GM12878 (cell line): Measurements from ENCODE around the gene GYG1. TPM values are rescaled to one million over a fixed set of nuclear protein-coding genes. Genes with fewer than 3 reads are reported as not detected.

Experiments used
- ATAC-seq: fragments of 200-7000 bp; cut with Tn5 transposase; 3 replicates; pipeline ENCODE4 v1.9.1; 2020; ENCODE audit warnings: mild to moderate bottlenecking, moderate library complexity
- BruUV-seq: library from RNA; stranded (reverse); fragments of 400-500 nt; replicated peaks from 2 replicates; lab custom pipeline; 2021; lab: Mats Ljungman, UMichigan
- CTCF ChIA-PET: fragments of 300-600 bp; sonication (Branson Sonifier 250); formaldehyde crosslinking; extraction: SDS; loops from one replicate; lab custom pipeline; 2021; ENCODE audit warnings: inconsistent platforms; lab: Yijun Ruan, JAX
- POLR2A ChIA-PET: fragments of 350-600 bp; formaldehyde crosslinking; extraction: SDS; loops from one replicate; lab custom pipeline; 2021; ENCODE audit warnings: inconsistent platforms; lab: Charles Lee
- RAD21 ChIA-PET: fragments of 300-600 bp; sonication (Branson Sonifier 250); formaldehyde crosslinking; loops from one replicate; lab custom pipeline; 2023; ENCODE audit warnings: antibody characterized with exemption; ENCODE audit not compliant: unreplicated experiment; lab: Charles Lee
- SMC1A ChIA-PET: fragments of 300-600 bp; sonication (Branson Sonifier 250); formaldehyde crosslinking; loops from one replicate; lab custom pipeline; 2023; ENCODE audit not compliant: unreplicated experiment, uncharacterized antibody; lab: Charles Lee
- DNase-seq: peaks from one replicate; pipeline ENCODE4 v3.0.0-alpha.2; 2011; ENCODE audit warnings: low read depth, low spot score
- FAIRE-seq: peaks from 3 replicates; lab custom pipeline; 2011; peaks lifted over from hg19 to GRCh38; lab: Jason Lieb, UNC
- H2AFZ ChIP-seq: 2 replicates; pipeline ENCODE4 v1.6.0; 2011; ENCODE audit warnings: low read depth, low read length, control low read depth; ENCODE audit not compliant: control insufficient read depth
- H3K27ac ChIP-seq: 2 replicates; pipeline ENCODE4 v1.5.1; 2011; ENCODE audit warnings: control low read depth; ENCODE audit not compliant: control insufficient read depth, insufficient read depth
- H3K27me3 ChIP-seq, 2 experiments: replicated peaks in 1 of 2; 2 replicates each; pipeline versions ENCODE4 v1.6.0 to v1.6.1; 2011; ENCODE audit warnings: low read length in 1 of 2; ENCODE audit not compliant: control insufficient read depth in 2 of 2, insufficient read depth in 2 of 2
- H3K36me3 ChIP-seq, 2 experiments: 2 replicates each; pipeline ENCODE4 v1.5.1; 2011; ENCODE audit warnings: low read length in 1 of 2; ENCODE audit not compliant: control insufficient read depth in 2 of 2, insufficient read depth in 2 of 2
- H3K4me1 ChIP-seq: 2 replicates; pipeline ENCODE4 v1.6.1; 2011; ENCODE audit warnings: mild to moderate bottlenecking, low read length, moderate library complexity, mixed read lengths; ENCODE audit not compliant: control insufficient read depth, insufficient read depth
- H3K4me2 ChIP-seq: 2 replicates; pipeline ENCODE4 v1.6.0; 2011; ENCODE audit warnings: control low read depth; ENCODE audit not compliant: control insufficient read depth, insufficient read depth
- H3K4me3 ChIP-seq: fragments of 200-600 bp; sonication (generic); 2 replicates; pipeline ENCODE4 v1.5.1; 2016
- H3K79me2 ChIP-seq: 2 replicates; pipeline ENCODE4 v1.6.0; 2011; ENCODE audit warnings: low read length; ENCODE audit not compliant: control insufficient read depth, insufficient read depth
- H3K9ac ChIP-seq: 2 replicates; pipeline ENCODE4 v1.8.0; 2011; ENCODE audit warnings: low read length, control low read depth, mixed read lengths; ENCODE audit not compliant: control insufficient read depth, insufficient read depth
- H3K9me3 ChIP-seq: replicated peaks from 3 replicates; pipeline ENCODE4 v1.5.1; 2011; ENCODE audit warnings: mild to moderate bottlenecking, low read length; ENCODE audit not compliant: control insufficient read depth, insufficient read depth
- H4K20me1 ChIP-seq: 2 replicates; pipeline ENCODE4 v1.6.0; 2011; ENCODE audit not compliant: control insufficient read depth, insufficient read depth
- BMI1 ChIP-seq: fragments of 450-650 bp; IDR thresholded peaks from 2 replicates; pipeline ENCODE4 v1.6.1; 2016; ENCODE audit warnings: mild to moderate bottlenecking, moderate library complexity, borderline replicate concordance
- EED ChIP-seq: sonication (generic); IDR thresholded peaks from 2 replicates; pipeline ENCODE4 v1.6.1; 2016; ENCODE audit warnings: antibody characterized with exemption, low read depth
- ESRRA ChIP-seq: IDR thresholded peaks from 2 replicates; pipeline ENCODE4 v1.6.1; 2012; ENCODE audit warnings: mild to moderate bottlenecking, low read length, improper control_type of control experiment
- HDGF ChIP-seq: fragments of 450-650 bp; IDR thresholded peaks from 2 replicates; pipeline ENCODE4 v1.6.1; 2016; ENCODE audit warnings: antibody characterized with exemption
- IKZF1 ChIP-seq: fragments of 450-650 bp; conservative IDR thresholded peaks from 2 replicates; pipeline ENCODE4 v1.6.1; 2017; ENCODE audit warnings: antibody characterized with exemption, mild to moderate bottlenecking
- IRF3 ChIP-seq: fragments of 450-650 bp; IDR thresholded peaks from 2 replicates; pipeline ENCODE4 v1.6.1; 2014; ENCODE audit warnings: mild to moderate bottlenecking
- MEF2A ChIP-seq: IDR thresholded peaks from 2 replicates; pipeline ENCODE4 v1.6.1; 2011; ENCODE audit warnings: low read depth, mild to moderate bottlenecking, low read length, moderate library complexity; ENCODE audit not compliant: insufficient read depth
- MXI1 ChIP-seq: fragments of 150-350 bp; IDR thresholded peaks from 2 replicates; pipeline ENCODE4 v1.6.1; 2011; ENCODE audit warnings: low read depth, mild to moderate bottlenecking, inconsistent platforms, low read length, improper control_type of control experiment
- NFIC ChIP-seq: IDR thresholded peaks from 2 replicates; pipeline ENCODE4 v1.6.1; 2012; ENCODE audit warnings: low read depth, mild to moderate bottlenecking, inconsistent platforms, low read length, moderate library complexity
- NFYA ChIP-seq: IDR thresholded peaks from 2 replicates; pipeline ENCODE4 v1.6.1; 2011; ENCODE audit warnings: low read depth, mild to moderate bottlenecking, low read length, improper control_type of control experiment, borderline replicate concordance
- SP1 ChIP-seq: IDR thresholded peaks from one replicate; pipeline ENCODE4 v1.6.1; 2011; ENCODE audit warnings: low read depth, low read length
- SREBF2 ChIP-seq: IDR thresholded peaks from 2 replicates; pipeline ENCODE4 v1.6.1; 2012; ENCODE audit warnings: mild to moderate bottlenecking, low read length
- TCF3 ChIP-seq: IDR thresholded peaks from 2 replicates; pipeline ENCODE4 v1.6.1; 2012; ENCODE audit warnings: low read depth, mild to moderate bottlenecking, low read length, borderline replicate concordance; ENCODE audit not compliant: insufficient read depth
- USF1 ChIP-seq: IDR thresholded peaks from 2 replicates; pipeline ENCODE4 v1.6.1; 2011; ENCODE audit warnings: borderline replicate concordance, low read depth, mild to moderate bottlenecking, moderate library complexity, mixed read lengths, low read length; ENCODE audit not compliant: insufficient read depth; ENCODE audit errors: extremely low read length
- WRNIP1 ChIP-seq: IDR thresholded peaks from 2 replicates; pipeline ENCODE4 v1.6.1; 2011; ENCODE audit warnings: low read depth, low read length, improper control_type of control experiment, borderline replicate concordance
- WGBS: methylation state at CpG from one replicate; pipeline ENCODE4 v1.1.6; 2016; ENCODE audit warnings: low lambda C conversion rate; ENCODE audit not compliant: insufficient replicate concordance, insufficient coverage; ENCODE audit errors: missing lambda C conversion rate; 5-methylcytosine and 5-hydroxymethylcytosine counted together
- in situ Hi-C: fragments of 300-500 bp; cut with MboI; formaldehyde crosslinking; loops from 9 replicates; pipeline ENCODE4 v1.14.3; 2018; ENCODE audit warnings: mixed read lengths
- intact Hi-C: fragments of 100-400 bp; cut with micrococcal nuclease; formaldehyde crosslinking; loops from one replicate; pipeline ENCODE4 v1.14.2; 2022; ENCODE audit not compliant: unreplicated experiment
- polyA plus RNA-seq, 11 experiments: library from polyadenylated mRNA; depleted of rRNA in 4 of 11; unstranded in 6 of 11; stranded (reverse) in 5 of 11; fragments of >200 nt; fragmentation: Nextera tagmentation in 4 of 11; fragmentation: Illumina TruSeq in 1 of 11; extraction: Ambion mirVana in 4 of 11; extraction: Trizol in 1 of 11; gene quantifications; 1 replicate in 1 of 11; 2 replicates in 10 of 11; pipeline versions ENCODE4 v1.2.1 to v1.2.3, GENCODE V29; 2011 to 2016; ENCODE audit warnings: inconsistent platforms in 2 of 11, missing spikeins in 2 of 11, low read depth in 1 of 11
- total RNA-seq, 4 experiments: library from RNA; depleted of rRNA in 3 of 4; stranded (reverse); fragments of >200 nt in 3 of 4; fragmentation: Illumina TruSeq in 1 of 4; extraction: Trizol in 1 of 4; gene quantifications; 2 replicates each; pipeline versions ENCODE4 v1.2.1 to v1.2.3, GENCODE V29; 2013 to 2021

GYG1 gene
- total and polyA plus RNA-seq, 10 of the 15 experiments (the other 5 are each of a cell fraction or from before 2014, with no cell fraction given): 11.8 to 38.9 (median 22.9) TPM

- DNase-seq (no peak), FAIRE-seq (no peak), ATAC-seq (no peak)
- in situ Hi-C loops: no loop called here
- no peaks in the 10 kb centered on the region for H3K36me3 ChIP-seq
- no peaks in the 10 kb centered on the region for H3K4me1 ChIP-seq
- no peak overlapping the region for H2AFZ ChIP-seq
- H3K27ac ChIP-seq: no peak overlapping the region
- TF ChIP-seq SP1 (no peak), IKZF1 (no peak), MXI1 (no peak), TCF3 (no peak), SREBF2 (no peak), NFIC (no peak), HDGF (no peak), BMI1 (no peak), USF1 (no peak), ESRRA (no peak), IRF3 (no peak), NFYA (no peak), MEF2A (no peak), WRNIP1 (no peak), EED (no peak)
- ChIA-PET SMC1A (interaction anchor here (0.6 kb wide), 1 partner anchor 93 kb away, joined by 3 read pairs; no protein-coding TSS in a partner anchor), CTCF (interaction anchor here (1.3 kb wide), 1 partner anchor 14 kb away, joined by 3 read pairs; no protein-coding TSS in a partner anchor), POLR2A (no interaction called here), RAD21 (no interaction called here)
- no peak overlapping the region for H3K4me3 ChIP-seq
- no TSS peak for BruUV-seq
- WGBS: 64% methylated on average over 6 of the region's 6 CpGs
- H3K79me2 ChIP-seq: no peaks in the 10 kb centered on the region
- no peaks in the 10 kb centered on the region; a peak in 1 of 4 replicates for H3K27me3 ChIP-seq
- no peaks in the 10 kb centered on the region for H3K9me3 ChIP-seq
- intact Hi-C loops: no loop called here
- no peaks in the 10 kb centered on the region for H4K20me1 ChIP-seq
- no peak overlapping the region for H3K4me2 ChIP-seq
- no peak overlapping the region for H3K9ac ChIP-seq
Observed at GRCh38 chr3:148975696-148976095, 15.6 kb upstream of the GYG1 start.
